CD14-positive monocyte (primary cell): Measurements from ENCODE around the gene SLC4A1. TPM values are rescaled to one million over a fixed set of nuclear protein-coding genes. Genes with fewer than 3 reads are reported as not detected.

Experiments
- DNase-seq, 3 donors: peaks; one replicate each; pipeline ENCODE4 v3.0.0-alpha.2; 2011 to 2022
- H2AFZ ChIP-seq: 2 replicates; pipeline ENCODE4 v1.6.0; 2012; ENCODE audit warnings: mild to moderate bottlenecking, low read depth, low read length, inconsistent platforms; ENCODE audit not compliant: insufficient read depth, poor library complexity, severe bottlenecking
- H3K27ac ChIP-seq, 2 donors: 1 replicate in 1 of 2; 2 replicates in 1 of 2; pipeline ENCODE4 v1.5.1; 2012 to 2013; ENCODE audit warnings: low read length in 2 of 2, control low read depth in 1 of 2, inconsistent platforms in 1 of 2, low read depth in 1 of 2, mild to moderate bottlenecking in 1 of 2
- H3K27me3 ChIP-seq, 2 donors: one replicate each; pipeline versions ENCODE4 v1.6.0 to v1.6.1; 2011 to 2013; ENCODE audit warnings: low read length in 2 of 2; ENCODE audit not compliant: control insufficient read depth in 2 of 2, insufficient read depth in 2 of 2
- H3K36me3 ChIP-seq, 2 donors: replicated peaks in 1 of 2; 1 replicate in 1 of 2; 2 replicates in 1 of 2; pipeline versions ENCODE4 v1.5.1 to v1.6.1; 2012 to 2013; ENCODE audit warnings: low read length in 2 of 2, control low read depth in 1 of 2, inconsistent platforms in 1 of 2, mild to moderate bottlenecking in 1 of 2; ENCODE audit not compliant: insufficient read depth in 2 of 2, control insufficient read depth in 1 of 2
- H3K4me1 ChIP-seq, 2 donors: 1 replicate in 1 of 2; 2 replicates in 1 of 2; pipeline versions ENCODE4 v1.5.1 to v1.6.1; 2012 to 2013; ENCODE audit warnings: low read length in 2 of 2, control low read depth in 1 of 2, inconsistent platforms in 1 of 2, mild to moderate bottlenecking in 1 of 2, moderate library complexity in 1 of 2; ENCODE audit not compliant: insufficient read depth in 2 of 2, control insufficient read depth in 1 of 2
- H3K4me2 ChIP-seq: replicated peaks from 2 replicates; pipeline ENCODE3; 2012; ENCODE audit warnings: low read length, moderate library complexity, mild to moderate bottlenecking; ENCODE audit not compliant: poor library complexity, severe bottlenecking; ENCODE audit errors: extremely low read depth
- H3K4me3 ChIP-seq, 3 experiments: fragments of 200-600 bp in 1 of 3; sonication (generic) in 1 of 3; replicated peaks in 1 of 3; 1 replicate in 2 of 3; 2 replicates in 1 of 3; pipeline ENCODE4 v1.5.1; 2011 to 2013; ENCODE audit warnings: low read length in 3 of 3, mild to moderate bottlenecking in 3 of 3, control low read depth in 2 of 3, low read depth in 2 of 3, inconsistent platforms in 1 of 3, moderate library complexity in 1 of 3
- H3K79me2 ChIP-seq: 2 replicates; pipeline ENCODE4 v1.6.0; 2012; ENCODE audit warnings: mild to moderate bottlenecking, control low read depth, inconsistent platforms, low read length, moderate library complexity; ENCODE audit not compliant: insufficient read depth
- H3K9ac ChIP-seq: 2 replicates; pipeline ENCODE4 v1.6.0; 2017; ENCODE audit warnings: low read length, mild to moderate bottlenecking; ENCODE audit not compliant: insufficient read depth, poor library complexity, severe bottlenecking
- H3K9me3 ChIP-seq, 2 donors: replicated peaks in 1 of 2; 1 replicate in 1 of 2; 2 replicates in 1 of 2; pipeline versions ENCODE4 v1.5.1 to v1.6.1; 2012 to 2013; ENCODE audit warnings: low read length in 2 of 2, control low read depth in 1 of 2; ENCODE audit not compliant: control insufficient read depth in 1 of 2, insufficient read depth in 1 of 2
- H4K20me1 ChIP-seq: 2 replicates; pipeline ENCODE4 v1.6.0; 2012; ENCODE audit warnings: mild to moderate bottlenecking, low read length, control low read depth, moderate library complexity; ENCODE audit not compliant: insufficient read depth
- H3K27ac Mint-ChIP-seq, 7 donors: one replicate each; pipeline ENCODE4 v1.8.0; 2020; ENCODE audit warnings: mild to moderate bottlenecking in 7 of 7, mixed read lengths in 7 of 7, moderate library complexity in 6 of 7, inconsistent platforms in 2 of 7
- H3K27me3 Mint-ChIP-seq, 3 donors: one replicate each; pipeline ENCODE4 v1.8.0; 2021 to 2022; ENCODE audit warnings: low read depth in 3 of 3, mild to moderate bottlenecking in 3 of 3, mixed read lengths in 3 of 3, moderate library complexity in 3 of 3, inconsistent platforms in 1 of 3
- H3K36me3 Mint-ChIP-seq, 2 donors: one replicate each; pipeline ENCODE4 v1.8.0; 2020; ENCODE audit warnings: mixed read lengths in 2 of 2, inconsistent platforms in 1 of 2, mild to moderate bottlenecking in 1 of 2
- H3K4me1 Mint-ChIP-seq: one replicate; pipeline ENCODE4 v1.8.0; 2020; ENCODE audit warnings: mild to moderate bottlenecking, mixed read lengths
- H3K4me3 Mint-ChIP-seq, 2 donors: one replicate each; pipeline ENCODE4 v1.8.0; 2020; ENCODE audit warnings: mild to moderate bottlenecking in 2 of 2, mixed read lengths in 2 of 2, moderate library complexity in 1 of 2
- H3K9me3 Mint-ChIP-seq, 7 donors: one replicate each; pipeline ENCODE4 v1.8.0; 2020 to 2022; ENCODE audit warnings: mixed read lengths in 7 of 7, mild to moderate bottlenecking in 6 of 7, moderate library complexity in 6 of 7, inconsistent platforms in 2 of 7
- WGBS: methylation state at CpG from one replicate; pipeline ENCODE4 v1.1.5; 2013; ENCODE audit warnings: missing lambda C conversion rate; ENCODE audit not compliant: insufficient coverage; 5-methylcytosine and 5-hydroxymethylcytosine counted together
- intact Hi-C, 2 donors: fragments of 100-400 bp; cut with micrococcal nuclease; formaldehyde crosslinking; loops; one replicate each; pipeline versions ENCODE4 v1.15.0 to v1.15.1; 2023
- polyA plus RNA-seq, 3 donors: library from polyadenylated mRNA; depleted of rRNA in 1 of 3; unstranded in 2 of 3; stranded (reverse) in 1 of 3; fragments of 300-500 nt in 2 of 3; fragments of >200 nt in 1 of 3; fragmentation: Illumina TruSeq in 2 of 3; gene quantifications; 1 replicate in 2 of 3; 2 replicates in 1 of 3; pipeline ENCODE4 v1.2.3, GENCODE V29; 2012 to 2021
- TF ChIP-seq, protein P1 (sequence below): fragments of 200-600 bp; IDR thresholded peaks from one replicate; pipeline ENCODE4 v1.8.0; 2022; ENCODE audit warnings: antibody characterized with exemption, mild to moderate bottlenecking

The SLC4A1 gene
- polyA plus RNA-seq, 3 donors: 0.04 TPM; not detected in 2

DNA sequence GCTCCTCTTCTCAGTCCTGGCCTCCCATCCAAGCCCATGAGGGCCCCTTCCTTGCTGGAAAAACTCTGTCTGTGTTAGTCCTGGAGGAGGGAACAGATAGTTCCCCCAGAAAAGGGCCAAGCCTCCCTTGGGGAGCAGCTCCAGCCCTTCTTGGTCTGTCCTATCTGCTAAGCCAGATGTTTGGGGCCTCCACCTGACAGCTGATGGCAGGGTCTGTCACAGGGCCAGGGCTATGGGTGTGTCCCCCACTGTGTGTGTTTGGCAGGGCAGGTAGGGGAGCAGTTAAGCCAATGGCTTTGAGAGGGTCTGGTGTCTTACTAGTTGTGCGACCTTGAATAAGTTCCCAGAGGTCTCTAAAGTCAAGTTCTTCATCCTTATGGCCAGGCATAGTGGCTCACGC lies 13.6 kb upstream of the SLC4A1 start:
- Mint-ChIP-seq H3K4me3 (peak overlapping the region in 1 of 2 donors; percentile 41), H3K27me3 (peaks cover 23 to 24% (median 24%) of the 10 kb centered on the region in 3 donors), H3K27ac (peak overlapping the region in 5 of 7 donors; percentile 56 to 80 (median 60)), H3K36me3 (no peaks in the 10 kb centered on the region), H3K4me1 (peaks cover 30% of the 10 kb centered on the region), H3K9me3 (no peaks in the 10 kb centered on the region)
- no peaks in the 10 kb centered on the region for H3K36me3 ChIP-seq
- peaks cover 0 to 7% of the 10 kb centered on the region in 2 donors for H3K27me3 ChIP-seq
- H3K79me2 ChIP-seq: no peaks in the 10 kb centered on the region
- H3K27ac ChIP-seq: no peak overlapping the region
- H3K9ac ChIP-seq: no peak overlapping the region
- whole genome bisulfite sequencing: 100% methylated on average over 1 of the region's 2 CpGs
- H3K4me2 ChIP-seq: no peak overlapping the region
- peaks cover 23 to 25% of the 10 kb centered on the region in 2 donors for H3K4me1 ChIP-seq
- TF ChIP-seq, protein P1, sequence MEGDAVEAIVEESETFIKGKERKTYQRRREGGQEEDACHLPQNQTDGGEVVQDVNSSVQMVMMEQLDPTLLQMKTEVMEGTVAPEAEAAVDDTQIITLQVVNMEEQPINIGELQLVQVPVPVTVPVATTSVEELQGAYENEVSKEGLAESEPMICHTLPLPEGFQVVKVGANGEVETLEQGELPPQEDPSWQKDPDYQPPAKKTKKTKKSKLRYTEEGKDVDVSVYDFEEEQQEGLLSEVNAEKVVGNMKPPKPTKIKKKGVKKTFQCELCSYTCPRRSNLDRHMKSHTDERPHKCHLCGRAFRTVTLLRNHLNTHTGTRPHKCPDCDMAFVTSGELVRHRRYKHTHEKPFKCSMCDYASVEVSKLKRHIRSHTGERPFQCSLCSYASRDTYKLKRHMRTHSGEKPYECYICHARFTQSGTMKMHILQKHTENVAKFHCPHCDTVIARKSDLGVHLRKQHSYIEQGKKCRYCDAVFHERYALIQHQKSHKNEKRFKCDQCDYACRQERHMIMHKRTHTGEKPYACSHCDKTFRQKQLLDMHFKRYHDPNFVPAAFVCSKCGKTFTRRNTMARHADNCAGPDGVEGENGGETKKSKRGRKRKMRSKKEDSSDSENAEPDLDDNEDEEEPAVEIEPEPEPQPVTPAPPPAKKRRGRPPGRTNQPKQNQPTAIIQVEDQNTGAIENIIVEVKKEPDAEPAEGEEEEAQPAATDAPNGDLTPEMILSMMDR: no peak
- intact Hi-C loops: no loop called here
- no peak overlapping the region for H3K4me3 ChIP-seq
- no peak overlapping the region for H2AFZ ChIP-seq
- H4K20me1 ChIP-seq: no peaks in the 10 kb centered on the region
- no peak for DNase-seq
- no peaks in the 10 kb centered on the region for H3K9me3 ChIP-seq

DNA sequence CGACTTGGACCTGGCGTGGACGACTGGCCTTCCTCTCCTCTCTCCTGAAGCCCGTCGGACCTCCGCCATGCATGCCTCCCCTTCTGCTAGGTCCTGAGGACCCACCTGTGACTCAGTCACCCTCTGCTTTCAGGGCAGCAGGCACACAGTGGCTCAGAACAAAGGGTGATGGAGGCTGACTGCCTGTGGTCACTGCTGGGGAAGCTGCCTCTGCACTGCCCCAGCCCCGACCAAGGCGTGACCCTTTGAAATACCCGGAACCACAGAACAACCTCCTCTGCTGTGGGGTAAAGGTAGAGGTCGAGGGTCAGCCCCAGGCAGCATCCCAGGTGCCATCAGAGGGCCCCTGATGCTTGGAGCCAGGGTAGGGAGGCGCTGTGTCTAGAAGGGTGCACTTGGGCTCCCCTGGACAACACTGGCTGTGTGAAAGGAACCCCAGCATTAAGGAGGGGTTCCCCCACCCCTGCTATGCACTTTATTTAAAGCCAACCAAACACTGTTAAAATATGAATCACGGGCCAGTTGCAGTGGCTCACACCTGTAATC lies 12.5 kb upstream of the SLC4A1 start:
- peak overlapping the region in 1 of 3 experiments; percentile 46 for H3K4me3 ChIP-seq
- H4K20me1 ChIP-seq: no peaks in the 10 kb centered on the region
- H3K79me2 ChIP-seq: no peaks in the 10 kb centered on the region
- intact Hi-C loops: no loop called here
- peaks cover 30% of the 10 kb centered on the region for H3K4me1 Mint-ChIP-seq
- H3K27ac Mint-ChIP-seq: peak overlapping the region; percentile 92 to 97 (median 94)
- peak overlapping the region; percentile 36 for H3K9ac ChIP-seq
- peak overlapping the region; percentile 64 to 70 for H3K4me3 Mint-ChIP-seq
- H3K9me3 ChIP-seq: no peaks in the 10 kb centered on the region
- WGBS: 84% methylated on average over 8 of the region's 12 CpGs
- peak; percentile 22 to 45 (median 33) for DNase-seq
- H3K27me3 ChIP-seq: peaks cover 0 to 7% of the 10 kb centered on the region in 2 donors
- no peaks in the 10 kb centered on the region for H3K36me3 Mint-ChIP-seq
- peak overlapping the region; percentile 66 for H3K4me2 ChIP-seq
- no peaks in the 10 kb centered on the region for H3K36me3 ChIP-seq
- H2AFZ ChIP-seq: peak overlapping the region; percentile 51
- TF ChIP-seq, protein P1: no peak
- H3K9me3 Mint-ChIP-seq: no peaks in the 10 kb centered on the region
- H3K27ac ChIP-seq: peak overlapping the region in 1 of 2 donors; percentile 80
- peaks cover 23 to 25% of the 10 kb centered on the region in 2 donors for H3K4me1 ChIP-seq
- H3K27me3 Mint-ChIP-seq: peaks cover 26 to 28% (median 27%) of the 10 kb centered on the region in 3 donors
